HepG2 (cell line): ENCODE measurements around the gene BCAN. TPM values are rescaled to one million over a fixed set of nuclear protein-coding genes. Genes with fewer than 3 reads are reported as not detected.

Source experiments
- ATAC-seq: fragments of 200-7000 bp; cut with Tn5 transposase; 3 replicates; pipeline ENCODE4 v1.9.1; 2020; ENCODE audit warnings: mild to moderate bottlenecking, moderate library complexity
- BruUV-seq: library from RNA; stranded (reverse); fragments of 400-500 nt; replicated peaks from 2 replicates; lab custom pipeline; 2021; lab: Mats Ljungman, UMichigan
- CTCF ChIA-PET: fragments of 300-600 bp; formaldehyde crosslinking; extraction: SDS; loops from one replicate; lab custom pipeline; 2021; ENCODE audit warnings: low total read pairs, inconsistent platforms, low intra/inter-chr PET ratio; lab: Yijun Ruan, JAX
- POLR2A ChIA-PET: fragments of 350-600 bp; sonication (Branson Sonifier 250); formaldehyde crosslinking; loops from one replicate; lab custom pipeline; 2020; ENCODE audit warnings: antibody characterized with exemption, inconsistent platforms; lab: Yijun Ruan, JAX
- DNase-seq: peaks from one replicate; pipeline ENCODE4 v3.0.0-alpha.2; 2015; ENCODE audit warnings: low spot score
- FAIRE-seq: peaks from 3 replicates; lab custom pipeline; 2011; peaks lifted over from hg19 to GRCh38; lab: Jason Lieb, UNC
- H2AFZ ChIP-seq: one replicate; pipeline ENCODE4 v1.6.1; 2011; ENCODE audit warnings: low read length, inconsistent platforms
- H3K27ac ChIP-seq: fragments of 300-600 bp; 3 replicates; pipeline ENCODE4 v1.8.0; 2011; ENCODE audit warnings: mixed run types, mild to moderate bottlenecking, mixed read lengths, low read length, inconsistent platforms; ENCODE audit not compliant: insufficient read depth; ENCODE audit errors: extremely low read length
- H3K27me3 ChIP-seq, 2 experiments: fragments of 200-600 bp in 1 of 2; 2 replicates in 1 of 2; 3 replicates in 1 of 2; pipeline versions ENCODE4 v1.6.0 to v1.8.0; 2011; ENCODE audit warnings: low read length in 2 of 2, mild to moderate bottlenecking in 2 of 2, moderate library complexity in 2 of 2, inconsistent platforms in 1 of 2; ENCODE audit not compliant: insufficient read depth in 2 of 2, control insufficient read depth in 1 of 2
- H3K36me3 ChIP-seq, 2 experiments: fragments of 200-600 bp in 1 of 2; replicated peaks in 1 of 2; 2 replicates in 1 of 2; 3 replicates in 1 of 2; pipeline versions ENCODE4 v1.5.1 to v1.8.0; 2011; ENCODE audit warnings: low read length in 2 of 2, inconsistent platforms in 1 of 2; ENCODE audit not compliant: insufficient read depth in 2 of 2, control insufficient read depth in 1 of 2
- H3K4me1 ChIP-seq: 2 replicates; pipeline ENCODE4 v1.5.1; 2012; ENCODE audit warnings: low read length, inconsistent platforms; ENCODE audit not compliant: insufficient read depth
- H3K4me2 ChIP-seq: 2 replicates; pipeline ENCODE4 v1.6.0; 2011; ENCODE audit warnings: low read depth, low read length, inconsistent platforms
- H3K4me3 ChIP-seq, 3 experiments: fragments of 200-600 bp in 1 of 3; sonication (generic), shearing (Covaris generic) in 1 of 3; replicated peaks in 1 of 3; 2 replicates each; pipeline ENCODE4 v1.5.1; 2011 to 2016; ENCODE audit warnings: low read length in 3 of 3, inconsistent platforms in 2 of 3, low read depth in 2 of 3, mild to moderate bottlenecking in 2 of 3, control low read depth in 1 of 3, mixed read lengths in 1 of 3; ENCODE audit not compliant: insufficient read depth in 1 of 3
- H3K79me2 ChIP-seq: one replicate; pipeline ENCODE4 v1.6.1; 2011; ENCODE audit warnings: low read length, inconsistent platforms; ENCODE audit not compliant: insufficient read depth
- H3K9ac ChIP-seq: 2 replicates; pipeline ENCODE4 v1.6.0; 2011; ENCODE audit warnings: mild to moderate bottlenecking, low read depth, low read length, inconsistent platforms; ENCODE audit not compliant: insufficient read depth
- H3K9me3 ChIP-seq: 2 replicates; pipeline ENCODE4 v1.5.1; 2012; ENCODE audit warnings: mild to moderate bottlenecking, low read length
- H4K20me1 ChIP-seq: 2 replicates; pipeline ENCODE4 v1.6.0; 2011; ENCODE audit warnings: inconsistent platforms, mild to moderate bottlenecking, low read length, moderate library complexity; ENCODE audit not compliant: insufficient read depth
- BCL6 ChIP-seq: IDR thresholded peaks from 2 replicates; pipeline ENCODE4 v1.6.1; 2016; ENCODE audit warnings: missing genetic modification reagents, missing compliant biosample characterization
- CSRNP1 ChIP-seq: sonication (generic); formaldehyde crosslinking; IDR thresholded peaks from 2 replicates; pipeline ENCODE4 v1.8.1; 2023; ENCODE audit warnings: mild to moderate bottlenecking, missing genetic modification reagents
- DNMT1 ChIP-seq: sonication (generic); formaldehyde crosslinking; IDR thresholded peaks from 2 replicates; pipeline ENCODE4 v1.5.1; 2020; ENCODE audit warnings: mild to moderate bottlenecking, missing genetic modification reagents
- FOXM1 ChIP-seq: sonication (generic); formaldehyde crosslinking; IDR thresholded peaks from 2 replicates; pipeline ENCODE4 v1.5.0; 2020; ENCODE audit warnings: missing genetic modification reagents
- GLI4 ChIP-seq: sonication (generic); formaldehyde crosslinking; IDR thresholded peaks from 2 replicates; pipeline ENCODE4 v1.5.1; 2020; ENCODE audit warnings: missing genetic modification reagents, mild to moderate bottlenecking, moderate library complexity, borderline replicate concordance
- HBP1 ChIP-seq: IDR thresholded peaks from 2 replicates; pipeline ENCODE4 v1.6.1; 2016; ENCODE audit warnings: low read depth, control low read depth
- JDP2 ChIP-seq: sonication (generic); formaldehyde crosslinking; IDR thresholded peaks from 2 replicates; pipeline ENCODE4 v1.8.1; 2022; ENCODE audit warnings: missing genetic modification reagents, borderline replicate concordance
- JUNB ChIP-seq: sonication (generic); formaldehyde crosslinking; IDR thresholded peaks from 2 replicates; pipeline ENCODE4 v1.8.0; 2022; ENCODE audit warnings: missing genetic modification reagents, mild to moderate bottlenecking, borderline replicate concordance
- NCOA5 ChIP-seq: sonication (generic); formaldehyde crosslinking; IDR thresholded peaks from 2 replicates; pipeline ENCODE4 v1.4.0; 2020; ENCODE audit warnings: missing genetic modification reagents
- RCOR2 ChIP-seq: IDR thresholded peaks from 2 replicates; pipeline ENCODE4 v1.6.1; 2016; ENCODE audit warnings: missing biosample characterization, missing genetic modification reagents
- REXO4 ChIP-seq: sonication (generic); formaldehyde crosslinking; IDR thresholded peaks from 2 replicates; pipeline ENCODE4 v1.8.0; 2022; ENCODE audit warnings: missing genetic modification reagents, mild to moderate bottlenecking, borderline replicate concordance
- TARDBP ChIP-seq: sonication (generic); formaldehyde crosslinking; IDR thresholded peaks from 2 replicates; pipeline ENCODE4 v1.8.0; 2022; ENCODE audit warnings: mild to moderate bottlenecking, missing genetic modification reagents
- ZIK1 ChIP-seq: sonication (generic); formaldehyde crosslinking; IDR thresholded peaks from 2 replicates; pipeline ENCODE4 v1.5.0; 2020; ENCODE audit warnings: mild to moderate bottlenecking, low read depth, missing genetic modification reagents, borderline replicate concordance
- ZNF530 ChIP-seq: sonication (generic); formaldehyde crosslinking; IDR thresholded peaks from 2 replicates; pipeline ENCODE4 v1.5.0; 2020; ENCODE audit warnings: low read depth, mild to moderate bottlenecking, missing genetic modification reagents
- ZNF792 ChIP-seq: IDR thresholded peaks from 2 replicates; pipeline ENCODE4 v1.6.1; 2016
- WGBS: methylation state at CpG from one replicate; pipeline ENCODE4 v1.1.6; 2017; ENCODE audit warnings: low lambda C conversion rate; 5-methylcytosine and 5-hydroxymethylcytosine counted together
- in situ Hi-C: cut with HindIII; loops from 2 replicates; pipeline ENCODE4 v1.10.0; 2017; ENCODE audit warnings: low pct_unique_long_range_greater_than_20kb; ENCODE audit not compliant: extremely low pct_ligation_motif_present
- intact Hi-C: fragments of 100-400 bp; cut with micrococcal nuclease; formaldehyde crosslinking; loops from one replicate; pipeline ENCODE4 v1.10.0; 2022; ENCODE audit not compliant: unreplicated experiment
- polyA plus RNA-seq, 8 experiments: library from polyadenylated mRNA; depleted of rRNA in 3 of 8; stranded (reverse) in 7 of 8; unstranded in 1 of 8; fragments of >200 nt; fragmentation: Illumina TruSeq in 4 of 8; extraction: Trizol in 4 of 8; gene quantifications; 2 replicates each; pipeline versions ENCODE4 v1.2.1 to v1.2.3, GENCODE V29; 2011 to 2016; ENCODE audit warnings: low read depth in 4 of 8, missing spikeins in 1 of 8, mixed read lengths in 1 of 8; ENCODE audit not compliant: insufficient read depth in 1 of 8
- total RNA-seq, 5 experiments: library from RNA; depleted of rRNA; stranded (reverse); fragments of >200 nt; fragmentation: Illumina TruSeq; extraction: Trizol; gene quantifications; 2 replicates each; pipeline ENCODE4 v1.2.3, GENCODE V29; 2016; ENCODE audit warnings: low read depth in 1 of 5
- TF ChIP-seq, protein P1 (sequence below): sonication (generic); formaldehyde crosslinking; IDR thresholded peaks from 2 replicates; pipeline ENCODE4 v1.4.0; 2020; ENCODE audit warnings: mild to moderate bottlenecking, missing genetic modification reagents
- TF ChIP-seq, protein P2 (sequence below): sonication (generic); formaldehyde crosslinking; IDR thresholded peaks from 2 replicates; pipeline ENCODE4 v1.4.0; 2020; ENCODE audit warnings: low read depth, missing genetic modification reagents

BCAN gene
- total and polyA plus RNA-seq, 2 of the 13 experiments (the other 11 are each of a cell fraction or from before 2014, with no cell fraction given), result not detected

DNA sequence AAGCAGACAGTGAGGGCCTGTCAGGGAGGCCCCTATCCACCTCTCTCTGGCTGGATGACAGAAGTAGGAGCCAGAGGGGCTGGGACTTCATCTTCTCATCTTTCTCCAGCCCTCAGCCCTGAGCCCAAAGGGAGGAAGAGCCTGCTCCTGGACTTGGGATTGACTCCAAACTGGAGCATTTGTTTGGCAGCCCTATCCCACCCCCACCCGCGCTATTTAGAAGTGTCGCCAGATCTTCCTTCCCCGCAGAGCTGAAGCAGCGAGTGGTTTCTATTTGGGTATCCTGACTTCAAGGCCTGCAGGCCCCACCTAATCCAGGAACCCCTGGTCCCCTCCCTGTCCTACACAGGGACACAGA is 25.7 kb downstream of the BCAN start:
- Histone ChIP-seq H3K4me2 (peak overlapping the region; percentile 60), H3K27ac (no peak overlapping the region)
- TF ChIP-seq ZNF530 (no peak), HBP1 (CRISPR knock-in tag) (no peak), JDP2 (CRISPR knock-in tag) (no peak), CSRNP1 (CRISPR knock-in tag) (no peak), REXO4 (CRISPR knock-in tag) (no peak), DNMT1 (CRISPR knock-in tag) (no peak), NCOA5 (CRISPR knock-in tag) (no peak), ZIK1 (CRISPR knock-in tag) (no peak), TARDBP (no peak), RCOR2 (CRISPR knock-in tag) (no peak), JUNB (CRISPR knock-in tag) (no peak), FOXM1 (no peak), BCL6 (CRISPR knock-in tag) (no peak), ZNF792 (CRISPR knock-in tag) (no peak), GLI4 (CRISPR knock-in tag) (no peak)
- TF ChIP-seq, protein P1, sequence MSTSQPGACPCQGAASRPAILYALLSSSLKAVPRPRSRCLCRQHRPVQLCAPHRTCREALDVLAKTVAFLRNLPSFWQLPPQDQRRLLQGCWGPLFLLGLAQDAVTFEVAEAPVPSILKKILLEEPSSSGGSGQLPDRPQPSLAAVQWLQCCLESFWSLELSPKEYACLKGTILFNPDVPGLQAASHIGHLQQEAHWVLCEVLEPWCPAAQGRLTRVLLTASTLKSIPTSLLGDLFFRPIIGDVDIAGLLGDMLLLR (CRISPR knock-in tag), result no peak
- TF ChIP-seq, protein P2, sequence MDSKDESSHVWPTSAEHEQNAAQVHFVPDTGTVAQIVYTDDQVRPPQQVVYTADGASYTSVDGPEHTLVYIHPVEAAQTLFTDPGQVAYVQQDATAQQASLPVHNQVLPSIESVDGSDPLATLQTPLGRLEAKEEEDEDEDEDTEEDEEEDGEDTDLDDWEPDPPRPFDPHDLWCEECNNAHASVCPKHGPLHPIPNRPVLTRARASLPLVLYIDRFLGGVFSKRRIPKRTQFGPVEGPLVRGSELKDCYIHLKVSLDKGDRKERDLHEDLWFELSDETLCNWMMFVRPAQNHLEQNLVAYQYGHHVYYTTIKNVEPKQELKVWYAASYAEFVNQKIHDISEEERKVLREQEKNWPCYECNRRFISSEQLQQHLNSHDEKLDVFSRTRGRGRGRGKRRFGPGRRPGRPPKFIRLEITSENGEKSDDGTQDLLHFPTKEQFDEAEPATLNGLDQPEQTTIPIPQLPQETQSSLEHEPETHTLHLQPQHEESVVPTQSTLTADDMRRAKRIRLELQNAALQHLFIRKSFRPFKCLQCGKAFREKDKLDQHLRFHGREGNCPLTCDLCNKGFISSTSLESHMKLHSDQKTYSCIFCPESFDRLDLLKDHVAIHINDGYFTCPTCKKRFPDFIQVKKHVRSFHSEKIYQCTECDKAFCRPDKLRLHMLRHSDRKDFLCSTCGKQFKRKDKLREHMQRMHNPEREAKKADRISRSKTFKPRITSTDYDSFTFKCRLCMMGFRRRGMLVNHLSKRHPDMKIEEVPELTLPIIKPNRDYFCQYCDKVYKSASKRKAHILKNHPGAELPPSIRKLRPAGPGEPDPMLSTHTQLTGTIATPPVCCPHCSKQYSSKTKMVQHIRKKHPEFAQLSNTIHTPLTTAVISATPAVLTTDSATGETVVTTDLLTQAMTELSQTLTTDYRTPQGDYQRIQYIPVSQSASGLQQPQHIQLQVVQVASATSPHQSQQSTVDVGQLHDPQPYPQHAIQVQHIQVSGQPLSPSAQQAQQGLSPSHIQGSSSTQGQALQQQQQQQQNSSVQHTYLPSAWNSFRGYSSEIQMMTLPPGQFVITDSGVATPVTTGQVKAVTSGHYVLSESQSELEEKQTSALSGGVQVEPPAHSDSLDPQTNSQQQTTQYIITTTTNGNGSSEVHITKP (CRISPR knock-in tag), result no peak

More for the DNA sequence above, 25.7 kb downstream of the BCAN start:
- DNase-seq, result no peak
- Histone ChIP-seq H3K27me3 (no peaks in the 10 kb centered on the region), H3K9me3 (no peaks in the 10 kb centered on the region), H3K4me1 (peaks cover 65% of the 10 kb centered on the region), H2AFZ (no peak overlapping the region), H3K9ac (peak overlapping the region; percentile 3; the same call in 1 of the 2 replicates), H3K36me3 (no peaks in the 10 kb centered on the region), H4K20me1 (no peaks in the 10 kb centered on the region), H3K79me2 (no peaks in the 10 kb centered on the region), H3K4me3 (peak overlapping the region in 1 of 3 experiments; percentile 42; a peak in 1 of 6 replicates)
- intact Hi-C loops (loop anchor here (10.0 kb wide), 1 partner anchor 57 kb away; the partner anchor contains the start of genes ISG20L2 and METTL25B), in situ Hi-C loops (no loop called here)
- no TSS peak for BruUV-seq
- 33% methylated on average over 3 of the region's 5 CpGs for WGBS
- no peak for FAIRE-seq
- POLR2A ChIA-PET, result interaction anchor here (11.4 kb wide), 1 partner anchor 7 kb away, joined by 189 read pairs; the partner anchor contains the start of gene NES
- CTCF ChIA-PET, result no interaction called here
- peak; percentile 10 for ATAC-seq
